HuH-7 (cell line): Measurements from ENCODE around the gene PLCB1.
A peak's percentile ranks its signal among the peaks of the same experiment; 100 is the strongest.
"Not testable (repeated sequence)": the region's sequence is repeated elsewhere in the genome, so short reads cannot be mapped to it uniquely, and the experiment has no call there.

Experiments used
- DNase-seq: peaks from one replicate; pipeline ENCODE4 v3.0.0; 2011; ENCODE audit warnings: low spot score

Gene PLCB1

GRCh38 chr20:8842525-8842924 is 710.5 kb downstream of the PLCB1 start:
- DNase-seq = no peak

- peak; percentile 65 for DNase-seq
These were observed 712.1 kb downstream of the PLCB1 start for GRCh38 chr20:8844179-8844578.

- DNase-seq = no peak
These were observed 717.9 kb downstream of the PLCB1 start for GRCh38 chr20:8849990-8850389.

DNA sequence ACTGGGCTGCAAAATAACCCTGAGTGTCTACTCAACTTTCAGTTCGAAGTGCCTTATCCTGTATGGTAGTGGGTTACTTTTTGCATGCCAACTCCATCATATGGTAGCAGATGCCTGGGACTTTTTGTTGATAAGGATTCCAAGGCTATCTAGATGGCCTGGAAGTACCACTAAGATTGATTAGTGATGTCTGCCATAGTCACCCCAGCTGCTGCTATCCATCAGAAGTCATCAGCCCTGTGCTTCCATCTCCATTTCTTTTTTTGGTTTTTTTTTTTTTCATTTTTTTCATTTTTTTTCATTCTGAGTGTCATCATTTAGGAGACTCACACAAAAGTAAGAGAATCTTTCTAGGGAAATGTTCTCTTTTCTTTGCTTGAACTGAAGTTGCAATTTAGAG is 719.4 kb downstream of the PLCB1 start:
- no peak for DNase-seq

GRCh38 chr20:8851919-8852318 is 719.9 kb downstream of the PLCB1 start:
- DNase-seq = not testable (repeated sequence)

- DNase-seq = not testable (repeated sequence)
These were observed 721.1 kb downstream of the PLCB1 start for GRCh38 chr20:8853211-8853610.

- DNase-seq = peak; percentile 69
These were observed 721.8 kb downstream of the PLCB1 start for GRCh38 chr20:8853805-8854338.

DNA sequence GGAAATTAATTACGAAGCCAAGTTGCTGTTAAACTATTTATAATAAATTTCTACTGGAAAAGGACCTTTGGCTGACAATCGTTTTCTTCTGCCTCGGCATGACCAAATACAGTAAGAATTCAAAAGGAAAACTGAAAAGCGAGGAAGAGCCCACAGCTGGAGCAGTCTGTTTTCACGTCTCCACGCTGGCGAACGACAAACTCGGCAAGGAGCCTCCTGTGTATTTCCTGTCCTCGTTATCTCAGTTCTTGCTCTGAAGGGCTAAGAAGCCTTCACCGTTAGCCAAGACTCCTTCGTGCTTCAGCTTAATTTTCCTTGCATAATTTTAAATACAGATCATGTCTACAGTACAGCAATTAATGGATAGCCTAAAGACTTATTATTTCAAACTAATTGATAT is 722.5 kb downstream of the PLCB1 start:
- DNase-seq = no peak

DNA sequence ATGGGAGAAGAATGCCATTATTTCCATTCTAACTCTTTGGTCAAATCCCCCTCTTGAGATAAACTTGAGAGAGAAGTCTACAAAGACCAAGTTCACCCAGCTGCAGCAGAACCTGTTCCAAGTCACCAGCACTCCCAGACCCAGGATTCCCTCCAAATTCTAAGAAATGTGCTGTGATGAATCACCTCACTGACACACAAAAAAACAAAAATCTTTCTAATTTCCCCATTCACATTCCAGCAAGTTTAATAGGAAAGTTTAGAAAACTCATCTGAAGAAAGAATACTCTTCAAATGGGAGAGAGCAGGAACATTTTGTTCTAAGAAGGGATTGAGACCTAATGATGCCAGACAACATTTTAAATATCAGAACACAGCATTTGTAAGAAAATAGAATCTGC is 723.2 kb downstream of the PLCB1 start:
- DNase-seq = no peak

DNA sequence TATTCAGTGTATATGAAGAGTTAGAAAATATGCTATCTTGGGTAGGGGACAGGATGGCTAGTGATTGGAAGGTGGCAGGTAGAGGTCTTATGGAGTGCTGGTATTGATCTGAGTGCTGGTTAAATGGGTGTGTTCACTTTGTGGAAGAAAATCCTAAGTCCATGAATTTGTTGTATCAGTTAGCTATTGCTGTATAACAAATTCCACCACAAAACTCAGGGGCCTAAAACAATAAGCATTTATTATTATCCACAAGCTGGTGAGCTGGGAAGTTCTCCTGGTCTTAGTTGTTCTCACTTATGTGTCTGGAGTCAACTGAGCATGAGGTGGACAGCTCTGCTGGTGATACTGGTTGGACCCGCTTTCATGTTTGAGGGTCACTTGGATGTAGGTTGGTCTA is 724.6 kb downstream of the PLCB1 start:
- DNase-seq = no peak

DNA sequence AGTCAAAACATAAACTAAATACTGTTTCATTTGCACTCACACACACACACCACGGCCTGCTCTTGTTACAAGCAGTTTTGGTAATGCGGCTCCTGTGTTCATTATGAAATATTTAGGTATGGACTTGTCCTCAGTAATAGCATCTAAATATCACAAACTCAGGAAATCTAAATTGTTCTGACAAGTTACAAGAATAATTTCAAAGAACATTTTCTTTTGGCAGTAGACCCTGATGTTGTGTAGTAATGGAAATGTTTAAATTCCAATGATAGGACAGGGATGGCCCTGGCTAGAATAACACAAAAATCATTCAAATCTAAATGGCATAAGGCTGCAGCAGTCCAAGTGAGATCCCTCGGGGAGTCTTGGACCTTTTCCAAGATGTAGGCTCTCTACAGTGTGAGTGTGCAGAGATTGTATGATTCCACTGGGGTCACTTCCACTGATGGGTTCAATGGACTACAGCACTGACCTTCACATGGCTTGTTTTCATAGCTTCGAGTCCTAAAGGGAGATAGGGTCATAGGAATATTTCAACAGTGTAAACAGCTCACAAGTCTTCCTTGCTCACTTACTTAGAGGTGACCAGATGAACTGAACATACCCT is 726.2 kb downstream of the PLCB1 start:
- no peak for DNase-seq

DNA sequence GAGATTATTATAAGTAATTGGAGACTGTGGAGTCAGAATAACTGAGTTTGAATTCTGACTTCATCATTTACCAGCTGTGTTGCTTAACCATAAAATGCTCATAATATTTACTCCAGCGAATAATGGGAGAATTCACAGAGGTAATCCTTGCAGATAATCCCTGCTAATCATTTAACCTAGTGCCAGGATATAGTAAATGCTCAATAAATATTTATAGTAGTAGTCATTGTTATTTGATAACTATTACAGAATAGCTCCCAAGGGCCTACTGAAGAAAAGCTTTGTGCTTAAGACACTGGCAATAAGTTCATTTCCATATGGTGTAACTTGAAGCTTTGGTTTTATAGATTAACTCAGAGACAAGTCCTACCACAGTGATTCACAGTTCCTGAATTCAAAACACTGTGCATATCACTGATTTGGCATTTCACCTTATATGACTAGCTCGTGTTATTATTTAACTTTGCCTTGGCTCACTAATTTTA is 728.0 kb downstream of the PLCB1 start:
- DNase-seq = no peak

- DNase-seq = no peak
These were observed 730.0 kb downstream of the PLCB1 start for GRCh38 chr20:8862092-8862491.

DNA sequence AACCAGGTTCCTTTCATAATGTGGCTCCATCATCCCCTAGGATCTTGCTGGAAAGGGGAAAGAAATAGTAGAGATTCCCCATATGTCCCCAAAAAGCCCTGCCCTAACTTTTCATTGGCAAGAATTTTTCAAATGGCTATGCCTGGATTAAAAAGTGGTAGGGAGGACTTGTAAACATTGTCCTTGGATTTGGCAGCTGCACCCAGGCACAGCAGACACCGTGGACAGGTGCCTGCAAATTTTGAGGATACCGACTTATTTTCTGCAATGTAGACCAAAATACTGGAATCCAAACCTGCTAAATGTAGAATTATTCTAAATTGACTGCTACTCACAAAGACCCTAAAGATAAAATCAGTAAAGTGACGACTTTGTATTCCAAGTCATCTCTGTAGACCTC is 733.6 kb downstream of the PLCB1 start:
- no peak for DNase-seq

- DNase-seq = no peak
These were observed 735.1 kb downstream of the PLCB1 start for GRCh38 chr20:8867038-8867740.

DNA sequence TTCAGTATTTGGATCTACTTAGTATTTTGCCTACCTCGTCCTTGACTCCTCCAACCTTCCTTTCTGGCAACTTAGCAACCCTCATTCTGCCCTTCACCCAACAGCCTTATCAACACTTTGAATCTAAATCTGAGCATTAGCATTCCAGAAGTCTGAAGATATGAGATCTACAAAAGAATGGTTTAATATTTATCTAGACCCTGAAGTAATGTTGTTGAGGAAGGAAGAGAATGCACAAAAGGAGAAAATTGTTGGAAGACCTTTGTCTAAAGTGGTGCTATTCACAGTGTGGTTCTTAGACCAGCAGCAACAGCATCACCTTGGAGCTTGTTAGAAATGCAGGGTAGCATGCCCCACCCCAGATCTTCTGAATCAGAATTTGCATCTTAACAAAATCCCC is 738.6 kb downstream of the PLCB1 start:
- DNase-seq = no peak

DNA sequence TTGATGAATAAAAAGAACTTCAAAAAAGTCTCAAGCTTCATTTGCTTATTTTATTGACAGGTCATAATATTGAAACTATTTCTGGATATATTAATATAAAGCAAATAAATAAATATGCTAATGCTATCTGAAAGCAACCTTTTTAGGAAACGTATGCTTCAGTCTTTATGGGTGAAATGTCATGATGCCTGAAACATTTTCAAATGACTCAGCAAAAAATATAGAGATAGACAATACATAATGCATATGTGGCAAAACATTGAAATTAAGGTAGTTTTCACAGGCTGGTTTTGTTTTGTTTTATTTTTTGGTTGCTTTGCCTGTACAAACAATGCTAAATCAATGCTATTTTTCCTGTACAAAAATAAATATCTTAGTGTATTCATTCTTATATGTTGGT is 742.4 kb downstream of the PLCB1 start:
- DNase-seq = no peak

DNA sequence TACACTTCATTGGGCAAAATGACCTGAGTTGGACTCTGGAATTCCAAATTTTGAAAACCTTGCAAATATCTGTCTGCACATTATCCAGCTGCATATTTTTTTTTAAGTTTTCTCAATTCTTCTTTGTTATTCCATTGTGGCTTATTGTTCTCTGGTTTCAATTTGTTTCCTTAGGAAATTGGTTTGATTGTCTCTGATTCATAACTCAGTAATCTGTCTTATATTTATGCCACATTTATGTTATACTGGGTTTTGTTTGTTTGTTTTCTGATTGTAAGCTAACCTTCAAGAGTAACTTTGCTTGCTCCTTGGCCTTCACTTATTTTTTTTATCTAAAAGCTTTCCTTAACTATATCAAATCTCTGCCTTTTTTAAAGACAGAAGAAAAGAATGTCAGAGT is 743.5 kb downstream of the PLCB1 start:
- DNase-seq = no peak

DNA sequence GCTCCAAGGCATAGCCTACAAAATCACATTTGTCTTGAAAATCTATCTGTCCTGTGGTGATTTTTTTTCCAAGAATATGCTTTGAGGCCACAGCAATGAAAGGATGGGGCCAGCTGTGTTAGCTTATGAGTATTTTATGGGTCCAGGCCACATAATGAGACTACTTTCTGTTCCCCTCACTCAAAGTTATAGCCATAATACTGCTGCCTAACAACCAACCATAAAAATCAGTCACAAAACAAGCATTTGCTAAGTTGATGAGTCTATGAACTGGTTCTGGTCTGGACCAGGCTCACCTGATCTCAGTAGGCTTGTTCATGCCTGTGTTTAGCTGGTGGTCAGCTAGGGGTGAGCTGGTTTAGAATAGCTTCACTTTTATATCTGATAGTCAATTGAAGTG is 744.3 kb downstream of the PLCB1 start:
- DNase-seq = no peak

- no peak for DNase-seq
These were observed 745.2 kb downstream of the PLCB1 start for GRCh38 chr20:8877294-8877693.

- DNase-seq = no peak
These were observed 747.6 kb downstream of the PLCB1 start for GRCh38 chr20:8879669-8880068.

DNA sequence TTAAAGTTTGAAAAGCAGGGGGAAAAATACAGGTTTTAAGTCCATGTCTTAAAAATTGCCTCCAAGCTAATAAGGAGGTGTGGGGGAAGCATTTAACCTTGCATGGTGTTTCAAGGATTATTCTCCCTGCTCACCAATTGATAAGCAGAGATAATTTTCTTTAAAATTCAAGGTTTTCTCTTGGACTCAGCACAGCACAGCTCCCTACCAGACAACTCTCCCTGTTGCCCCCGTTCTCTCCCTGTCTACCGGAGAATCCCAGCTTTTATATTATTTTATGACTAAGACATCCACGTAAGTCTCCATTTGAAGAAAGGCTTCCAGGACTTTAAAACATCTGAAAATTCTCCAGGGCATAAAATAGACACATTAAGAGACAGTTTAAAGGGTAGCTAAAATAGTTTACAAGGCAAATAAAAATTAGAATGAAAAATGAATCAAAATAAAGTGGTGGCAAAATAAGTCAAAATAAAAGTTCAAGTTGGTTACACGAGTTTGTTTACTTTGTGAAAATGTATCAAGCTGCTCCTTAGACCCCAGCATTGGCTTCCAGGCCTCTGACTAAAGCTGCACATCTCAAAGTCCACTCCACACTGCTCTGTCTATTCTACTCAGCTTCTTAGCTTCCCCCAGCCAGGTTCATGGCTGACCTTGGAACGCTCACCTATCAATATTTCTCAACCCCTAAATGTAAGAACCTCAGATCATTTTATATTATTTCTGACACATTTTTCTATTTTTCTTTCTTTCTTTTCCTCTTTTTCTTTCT is 748.2 kb downstream of the PLCB1 start:
- peak; percentile 32 for DNase-seq

GRCh38 chr20:8891039-8891438 is 759.0 kb downstream of the PLCB1 start:
- DNase-seq = no peak
